GM18861 (cell line): ENCODE data around the gene DNAJC1.
"Not testable (repeated sequence)": the region's sequence is repeated elsewhere in the genome, so short reads cannot be mapped to it uniquely, and the experiment has no call there.

ENCODE experiments used
- ATAC-seq: cut with Tn5 transposase; IDR thresholded peaks from one replicate; pipeline ENCODE4 v1.9.1; 2021; ENCODE audit not compliant: unreplicated experiment

Gene DNAJC1, protein sequence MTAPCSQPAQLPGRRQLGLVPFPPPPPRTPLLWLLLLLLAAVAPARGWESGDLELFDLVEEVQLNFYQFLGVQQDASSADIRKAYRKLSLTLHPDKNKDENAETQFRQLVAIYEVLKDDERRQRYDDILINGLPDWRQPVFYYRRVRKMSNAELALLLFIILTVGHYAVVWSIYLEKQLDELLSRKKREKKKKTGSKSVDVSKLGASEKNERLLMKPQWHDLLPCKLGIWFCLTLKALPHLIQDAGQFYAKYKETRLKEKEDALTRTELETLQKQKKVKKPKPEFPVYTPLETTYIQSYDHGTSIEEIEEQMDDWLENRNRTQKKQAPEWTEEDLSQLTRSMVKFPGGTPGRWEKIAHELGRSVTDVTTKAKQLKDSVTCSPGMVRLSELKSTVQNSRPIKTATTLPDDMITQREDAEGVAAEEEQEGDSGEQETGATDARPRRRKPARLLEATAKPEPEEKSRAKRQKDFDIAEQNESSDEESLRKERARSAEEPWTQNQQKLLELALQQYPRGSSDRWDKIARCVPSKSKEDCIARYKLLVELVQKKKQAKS

DNA sequence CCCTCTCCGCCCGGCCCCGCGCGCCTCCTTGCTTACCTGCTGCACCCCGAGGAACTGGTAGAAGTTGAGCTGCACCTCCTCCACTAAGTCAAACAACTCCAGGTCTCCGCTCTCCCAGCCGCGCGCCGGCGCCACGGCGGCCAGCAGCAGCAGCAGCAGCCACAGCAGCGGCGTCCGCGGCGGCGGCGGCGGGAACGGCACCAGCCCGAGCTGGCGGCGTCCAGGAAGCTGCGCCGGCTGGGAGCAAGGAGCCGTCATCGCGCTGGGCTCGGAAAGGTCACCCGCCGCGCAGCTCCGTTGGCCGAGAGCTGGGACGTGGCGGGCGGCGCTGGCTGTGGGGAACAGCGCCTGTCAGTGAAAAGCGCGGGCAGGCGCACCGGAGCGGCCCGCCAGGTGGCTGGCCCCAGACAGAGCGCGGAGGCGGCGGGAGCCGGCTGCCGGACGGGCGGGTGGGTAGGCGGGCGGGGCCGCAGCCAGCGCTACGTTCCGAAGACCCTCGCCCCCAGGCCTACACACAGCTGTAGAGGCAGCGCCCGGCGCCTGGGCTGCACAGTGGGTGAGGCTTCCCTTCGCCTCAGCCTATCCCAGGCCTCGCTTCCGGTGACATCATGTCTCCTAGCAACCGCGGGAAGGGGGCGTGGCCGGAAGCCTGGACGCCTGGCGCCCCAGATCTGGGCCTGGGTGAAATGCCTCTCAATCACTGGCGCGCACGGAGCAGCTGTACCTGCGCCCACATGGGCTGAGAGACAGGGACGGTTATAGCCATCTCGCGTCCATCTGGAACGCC is at the start of gene DNAJC1:
DNAJC1 (minus strand) TSS at position 554 of the 787 bp plus-strand sequence; CDS start at position 258, 296 bp downstream.
- ATAC-seq = peak; percentile 94

DNA sequence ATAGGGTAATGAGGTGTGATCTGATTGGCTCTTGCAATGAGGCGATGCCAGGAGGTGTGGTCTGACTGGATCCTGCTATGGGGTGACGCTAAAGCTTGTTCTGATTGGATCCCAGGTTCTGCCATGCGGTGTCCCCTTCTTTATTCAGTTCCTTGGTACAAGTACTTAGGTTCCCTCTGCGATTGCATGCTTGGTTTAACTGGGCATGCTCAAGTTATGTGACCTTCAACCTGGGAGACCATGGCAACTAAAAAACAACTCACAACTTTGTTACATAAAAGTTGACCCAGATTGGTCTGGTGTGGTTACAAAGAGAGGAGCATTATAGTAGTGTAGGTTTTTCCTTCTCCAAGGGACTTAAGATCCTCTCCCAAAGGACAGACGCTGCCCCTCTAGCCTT is 49.5 kb upstream of the DNAJC1 start:
- ATAC-seq = no peak

DNA sequence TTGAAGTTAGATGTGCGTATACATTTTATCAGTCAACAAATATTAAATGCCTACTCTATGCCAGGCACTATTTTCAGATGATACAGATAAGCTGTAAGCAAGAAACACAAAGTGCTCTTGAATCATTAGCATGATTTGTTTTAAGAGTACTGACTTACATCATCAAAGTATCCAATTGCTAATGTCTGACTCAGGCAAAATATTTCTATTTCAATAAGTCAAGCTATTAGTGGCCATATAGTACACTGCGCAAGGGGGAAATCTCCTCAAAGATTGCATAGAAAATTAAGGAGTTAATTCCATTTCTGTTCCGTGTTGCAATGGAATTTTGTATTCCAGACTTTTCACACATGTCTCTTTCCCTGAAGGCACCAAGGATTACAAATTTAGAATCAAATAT is 46.1 kb upstream of the DNAJC1 start:
- no peak for ATAC-seq

DNA sequence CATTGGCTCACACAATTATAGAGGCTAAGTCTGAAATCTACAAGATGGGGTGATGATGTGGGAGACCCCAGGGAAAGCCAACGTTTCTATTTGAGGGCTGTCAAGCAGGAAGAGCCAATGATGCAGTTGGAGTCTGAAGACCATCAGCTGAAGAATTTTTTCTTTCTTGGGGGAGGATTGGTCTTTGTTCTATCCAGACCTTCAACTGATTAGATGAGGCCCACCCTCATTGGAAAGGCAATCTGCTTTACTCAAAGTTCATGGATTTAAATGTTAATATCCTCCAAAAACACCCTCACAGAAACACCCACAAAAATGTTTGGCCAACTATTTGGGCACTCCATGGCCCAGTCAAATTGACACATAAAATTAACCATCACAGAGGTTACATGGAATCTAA is 44.3 kb upstream of the DNAJC1 start:
- no peak for ATAC-seq

DNA sequence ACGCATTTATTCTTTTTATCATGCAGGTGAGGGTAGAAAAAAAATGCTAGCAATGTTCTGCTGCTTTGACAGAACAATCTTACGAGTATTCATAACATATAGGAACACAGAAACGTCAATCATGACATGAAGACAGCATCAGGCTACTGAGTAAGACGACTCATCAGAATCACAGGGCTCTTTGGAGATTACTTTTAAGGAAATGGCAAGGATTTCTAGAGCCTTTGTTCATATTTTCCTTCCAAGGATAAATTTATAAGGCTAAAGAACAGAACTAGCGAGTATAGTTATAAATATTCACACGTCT is 39.8 kb upstream of the DNAJC1 start:
- no peak for ATAC-seq

DNA sequence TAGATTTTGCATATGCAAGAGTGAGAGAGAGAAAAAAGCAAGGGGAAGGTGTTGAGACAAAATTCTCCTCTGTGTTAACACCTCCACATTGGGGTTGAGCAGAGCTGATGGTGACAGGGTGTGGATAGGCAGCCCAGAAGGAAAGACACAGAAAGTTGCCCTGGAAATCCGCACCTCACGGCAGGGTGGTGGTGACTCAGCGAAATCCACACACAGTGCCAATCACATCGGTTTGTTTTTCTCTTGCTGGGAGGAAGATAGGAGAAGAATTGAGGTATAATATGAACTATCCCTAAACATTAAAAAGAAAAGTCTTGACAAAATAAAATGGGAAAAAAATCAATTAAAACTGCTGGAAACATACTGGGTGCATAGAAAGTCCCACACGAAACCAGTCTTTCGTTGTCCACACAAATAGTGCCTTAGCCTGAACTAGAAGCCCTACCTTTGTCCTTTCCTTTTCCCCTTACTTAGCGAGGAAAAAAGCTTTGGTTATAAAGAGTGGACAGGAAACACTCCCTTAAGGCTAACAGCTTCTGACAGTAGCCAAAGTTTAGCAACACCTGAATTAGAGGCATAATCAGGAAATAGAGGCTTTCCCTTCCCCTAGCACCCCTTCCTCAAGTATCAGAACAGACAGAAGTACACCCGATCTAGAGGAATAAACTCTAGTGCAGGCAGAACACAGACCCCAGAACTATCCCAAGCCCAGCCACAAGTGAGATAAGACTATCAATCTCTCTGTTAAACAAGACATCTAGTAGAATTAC is 39.2 kb upstream of the DNAJC1 start:
- ATAC-seq = no peak

DNA sequence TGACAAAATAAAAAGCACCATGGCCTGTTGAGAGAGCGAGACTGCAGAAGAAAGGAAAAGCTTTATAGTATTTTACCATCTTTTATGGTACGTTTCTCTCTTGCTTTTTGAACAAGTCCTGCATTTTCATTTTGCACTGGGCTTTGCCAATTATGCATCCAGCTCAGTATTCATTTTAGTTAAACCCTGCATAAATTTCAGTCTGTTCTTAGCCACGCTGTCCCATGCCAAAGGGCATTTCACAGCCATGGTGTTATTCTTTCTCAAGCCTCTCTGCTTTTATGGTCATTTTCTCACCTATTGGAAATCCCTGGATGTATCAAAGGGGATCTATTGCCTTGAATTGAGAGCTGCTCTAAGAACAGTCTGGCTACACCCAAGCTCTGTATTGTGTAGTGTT is 30.8 kb upstream of the DNAJC1 start:
- ATAC-seq = no peak

DNA sequence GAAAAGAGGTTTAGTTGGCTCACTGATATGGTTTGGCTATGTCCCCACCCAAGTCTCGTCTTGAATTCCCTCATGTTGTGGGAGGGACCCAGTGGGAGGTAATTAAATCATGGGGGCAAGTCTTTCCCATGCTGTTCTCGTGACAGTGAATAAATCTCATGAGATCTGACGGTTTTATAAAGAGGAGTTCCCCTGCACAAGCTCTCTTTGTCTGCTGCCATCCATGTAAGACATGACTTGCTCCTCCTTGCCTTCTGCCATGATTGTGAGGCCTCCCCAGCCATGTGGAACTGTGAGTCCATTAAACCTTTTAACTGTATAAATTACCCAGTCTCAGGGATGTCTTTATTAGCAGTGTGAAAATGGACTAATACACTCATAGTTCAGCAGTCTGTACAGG is 28.7 kb upstream of the DNAJC1 start:
- not testable (repeated sequence) for ATAC-seq

DNA sequence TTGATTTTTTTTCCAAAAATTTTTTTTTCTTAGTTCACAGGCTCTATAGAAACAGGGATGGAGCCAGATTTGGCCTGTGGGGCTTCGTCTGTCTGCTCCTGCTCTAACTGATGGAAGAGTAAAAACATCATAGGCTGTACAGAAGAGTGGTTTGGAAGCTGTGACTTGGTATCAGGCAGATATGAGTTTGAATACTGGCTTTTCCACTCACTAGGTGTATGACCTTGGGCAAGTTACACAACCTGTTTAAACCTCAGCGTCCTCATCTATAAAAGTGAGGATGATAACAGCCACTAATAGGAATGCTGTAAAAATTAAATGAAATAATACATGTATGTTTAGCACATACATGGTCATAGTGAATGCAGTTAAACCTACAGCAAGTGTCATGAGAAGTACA is 26.9 kb upstream of the DNAJC1 start:
- no peak for ATAC-seq

DNA sequence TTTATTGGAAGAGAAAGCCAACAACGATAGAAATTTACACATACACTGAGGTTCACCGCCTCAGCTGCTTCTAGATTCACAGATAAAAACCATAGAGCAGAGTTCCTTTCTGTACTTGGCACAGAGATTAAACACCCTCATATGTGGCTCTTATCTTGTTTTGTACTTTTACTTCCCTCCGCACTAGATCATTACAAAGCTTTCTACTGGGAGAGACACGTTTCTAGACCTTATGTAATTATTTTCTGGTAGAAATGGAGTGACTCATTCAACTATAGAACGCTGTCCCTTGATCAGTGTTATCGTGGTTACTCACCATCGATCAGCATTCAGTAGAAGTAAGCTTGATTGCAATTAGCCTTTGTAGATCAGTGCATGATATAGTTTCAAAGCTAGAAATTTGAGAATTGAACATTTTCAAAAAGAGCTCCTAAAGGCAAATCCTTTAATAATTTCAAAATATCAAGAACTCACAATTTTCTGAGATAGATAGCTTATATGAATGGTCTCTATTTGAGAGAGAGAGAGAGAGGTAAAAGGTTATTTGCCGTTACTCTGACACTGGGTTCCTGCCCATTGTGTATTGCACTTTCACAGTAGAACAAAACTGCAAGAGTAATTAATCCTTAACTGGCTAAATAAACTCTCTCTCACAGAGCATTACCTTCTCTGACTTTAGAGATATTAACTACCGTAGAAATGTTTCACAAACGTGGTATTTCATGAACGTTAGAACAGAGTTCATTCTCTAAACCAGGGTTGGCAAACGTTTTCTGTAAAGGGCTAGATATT is 26.1 kb upstream of the DNAJC1 start:
- no peak for ATAC-seq

DNA sequence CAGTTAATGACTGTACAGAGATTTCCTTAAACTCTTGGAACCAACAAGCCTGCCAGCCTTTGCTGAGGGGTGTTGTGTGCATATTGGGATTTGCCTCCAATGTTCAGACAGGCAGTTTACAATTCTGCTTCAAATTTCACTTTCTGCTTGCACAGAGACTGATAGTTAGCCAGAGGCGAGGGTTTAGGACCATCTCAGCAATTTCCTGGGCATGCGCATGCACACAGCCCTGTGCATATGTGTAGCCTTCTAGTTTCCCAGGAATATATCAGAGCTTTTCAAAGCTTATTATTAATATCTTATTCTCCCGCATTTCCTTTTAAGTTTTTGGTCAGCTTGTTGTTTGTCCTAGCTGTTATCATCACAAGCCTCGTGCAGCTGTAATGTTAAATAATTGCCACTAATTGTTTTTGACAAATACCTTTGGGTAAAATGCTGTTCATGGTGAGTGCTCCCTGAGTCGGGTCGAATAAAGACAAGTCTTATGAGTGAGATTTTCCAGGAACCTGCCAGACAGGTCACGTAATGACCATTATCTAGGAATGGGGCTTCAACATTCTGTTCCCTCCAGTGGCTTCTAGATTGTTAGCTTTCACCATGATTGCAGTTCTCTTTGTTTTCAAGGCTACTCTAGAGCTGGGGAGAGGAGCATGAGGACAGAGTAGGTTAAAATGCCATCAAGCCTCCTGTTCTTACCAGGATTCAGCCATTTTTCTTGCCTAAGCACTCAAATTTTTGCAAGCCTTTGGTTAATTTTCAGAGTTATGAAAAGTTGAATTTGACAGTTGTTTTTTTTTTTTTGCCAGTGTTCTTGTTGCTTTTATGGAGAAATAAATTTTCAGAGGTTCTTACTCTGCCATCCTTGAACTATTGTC is 24.1 kb upstream of the DNAJC1 start:
- no peak for ATAC-seq

DNA sequence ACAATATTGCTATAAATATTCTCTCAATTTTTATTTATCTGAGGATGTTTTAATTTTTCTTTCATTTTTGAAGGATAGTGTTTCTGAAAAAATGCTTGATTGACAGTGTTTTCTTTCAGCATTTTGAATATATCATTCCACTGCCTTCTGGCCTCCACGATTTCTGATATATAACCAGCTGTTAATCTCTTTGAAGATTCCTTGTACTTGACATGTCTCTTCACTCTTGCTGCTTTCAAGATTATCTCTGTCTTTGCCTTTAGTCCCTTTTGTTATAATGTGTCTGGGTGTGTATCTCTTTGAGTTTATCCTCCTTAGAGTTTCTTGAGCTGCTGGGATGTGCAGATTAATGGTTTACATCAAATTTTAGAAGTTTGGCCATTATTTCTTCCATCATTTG is 22.8 kb upstream of the DNAJC1 start:
- no peak for ATAC-seq

DNA sequence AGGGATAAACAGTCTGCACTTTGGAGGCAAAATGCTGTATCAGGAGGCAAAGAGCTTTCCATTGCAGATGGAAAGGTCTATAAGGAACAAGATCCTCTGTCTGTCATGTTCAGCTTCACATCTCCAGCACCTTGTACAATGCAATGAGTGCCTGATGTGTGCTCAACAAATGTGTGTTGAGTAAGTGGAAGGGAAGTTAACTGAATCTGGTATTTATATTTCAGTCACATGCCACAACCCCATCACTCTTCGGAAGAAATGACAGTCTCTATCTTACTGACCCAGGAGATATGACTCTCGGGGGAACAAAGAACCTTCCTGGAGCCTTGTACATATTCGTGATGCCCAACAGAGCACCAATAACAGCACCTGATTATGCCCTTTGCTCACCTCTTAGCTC is 20.0 kb upstream of the DNAJC1 start:
- ATAC-seq = no peak

DNA sequence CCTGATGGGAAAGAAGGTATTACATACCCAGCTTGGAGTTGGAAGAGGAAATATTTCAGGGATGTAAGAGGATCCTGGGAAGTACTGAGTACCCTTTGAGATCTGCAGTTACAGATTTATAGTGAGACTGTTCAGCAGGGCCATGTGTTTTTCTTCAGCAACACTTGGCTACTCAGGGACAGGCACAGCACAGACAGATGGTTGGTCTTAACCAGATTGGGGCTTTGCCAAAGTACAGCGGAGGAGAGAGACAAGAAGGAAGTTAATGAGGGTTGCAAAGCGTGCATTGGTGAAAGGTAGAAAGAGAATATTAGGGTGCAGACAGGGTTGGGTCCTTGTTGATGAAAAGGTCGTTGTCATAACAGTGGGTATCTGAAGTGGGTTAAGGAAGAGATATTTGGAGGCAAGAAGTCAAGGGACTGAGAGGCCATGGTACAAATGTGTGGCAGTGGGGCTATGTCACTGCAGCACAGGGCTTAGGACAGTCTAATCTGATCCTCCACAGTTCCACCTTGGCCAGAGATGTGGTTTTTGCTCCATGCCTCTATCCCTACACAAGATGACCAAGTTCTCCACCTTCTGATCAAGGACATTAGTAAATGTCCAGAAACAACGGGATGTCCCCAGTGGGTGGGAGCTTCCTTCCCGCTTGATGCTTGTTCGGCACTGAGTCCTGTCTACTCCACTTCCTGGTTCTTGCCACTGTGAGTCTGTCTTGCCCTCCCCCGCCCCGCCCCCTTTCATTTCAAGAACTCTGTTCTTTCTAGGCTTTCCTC is 18.9 kb upstream of the DNAJC1 start:
- ATAC-seq = no peak

DNA sequence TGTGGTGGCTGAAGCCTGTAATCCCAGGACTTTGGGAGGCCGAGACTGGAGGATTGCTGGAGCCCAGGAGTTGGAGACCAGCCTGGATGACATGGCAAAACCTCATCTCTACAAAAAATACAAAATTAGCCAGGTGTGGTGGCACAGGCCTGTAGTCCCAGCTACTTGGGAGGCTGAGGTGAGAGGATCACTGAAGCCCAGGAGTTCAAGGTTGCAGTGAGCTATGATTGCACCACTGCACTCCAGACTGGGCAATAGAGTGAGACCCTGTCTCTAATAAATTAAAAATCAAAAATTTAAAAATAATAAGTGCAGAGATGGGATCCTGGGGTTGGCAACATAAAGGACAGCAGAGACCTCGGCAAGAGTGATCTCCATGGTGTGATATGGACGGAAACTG is 17.6 kb upstream of the DNAJC1 start:
- not testable (repeated sequence) for ATAC-seq

DNA sequence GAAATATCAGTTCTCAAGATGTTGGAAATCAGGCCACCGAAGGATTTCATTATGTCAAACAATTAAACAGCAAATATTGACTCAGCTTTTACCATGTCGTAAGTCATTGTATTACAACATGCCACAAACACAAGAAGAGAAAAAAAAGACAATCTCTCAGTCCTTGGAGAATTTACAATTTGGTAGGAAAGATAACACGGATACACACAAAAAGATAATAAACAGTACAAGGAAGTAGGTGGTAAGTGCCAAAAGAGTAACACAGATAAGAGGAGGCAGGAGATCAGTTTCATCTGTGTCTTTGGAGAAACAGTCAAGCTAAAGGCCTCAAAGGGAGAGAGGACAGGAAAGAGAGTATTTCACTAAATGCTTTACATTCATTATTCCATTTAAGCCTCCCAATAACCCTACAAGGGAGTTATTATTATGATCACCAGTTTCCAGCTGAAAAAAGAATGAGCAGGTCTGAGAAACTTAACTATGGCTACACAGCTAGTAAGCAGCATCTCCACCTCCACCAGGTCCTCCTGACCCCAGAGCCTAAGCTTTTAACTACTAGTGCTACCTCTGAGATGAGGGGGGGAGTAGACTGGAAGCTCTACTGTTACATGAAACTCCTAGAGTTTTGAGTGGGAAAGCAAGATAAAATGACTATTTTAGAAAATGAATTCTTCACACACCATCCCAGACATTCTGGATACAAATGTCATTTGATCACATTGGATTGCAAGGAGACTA is 13.9 kb upstream of the DNAJC1 start:
- no peak for ATAC-seq

DNA sequence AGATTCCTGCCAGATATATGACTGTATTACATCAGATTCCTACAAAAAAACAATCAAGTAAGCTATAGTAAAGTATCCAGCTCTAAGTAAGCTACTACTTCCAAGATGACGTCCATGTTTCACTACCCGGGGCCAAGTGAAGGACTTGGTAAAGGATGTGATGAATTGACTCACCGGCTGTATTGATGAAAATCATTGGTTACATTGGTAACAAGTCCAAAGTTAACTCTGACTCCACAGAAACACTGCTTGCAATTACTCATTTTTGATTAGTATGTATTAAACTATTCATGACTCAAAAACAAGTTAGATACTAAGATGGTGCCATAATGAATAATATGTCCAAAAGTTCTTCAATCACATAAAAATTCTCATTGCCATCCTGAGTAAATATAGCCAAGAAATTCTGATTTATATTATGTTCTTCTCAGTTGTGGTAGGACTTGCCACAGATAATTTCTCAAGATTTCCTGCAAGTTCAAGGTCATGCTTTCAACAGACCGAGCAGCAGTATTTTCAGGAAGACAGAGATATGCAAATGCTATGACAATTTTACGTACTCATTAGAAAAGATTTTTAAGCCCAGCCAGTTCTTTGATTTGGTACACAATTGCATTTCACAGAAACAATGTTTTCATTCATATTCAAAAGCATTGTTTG is 12.6 kb upstream of the DNAJC1 start:
- ATAC-seq = no peak

DNA sequence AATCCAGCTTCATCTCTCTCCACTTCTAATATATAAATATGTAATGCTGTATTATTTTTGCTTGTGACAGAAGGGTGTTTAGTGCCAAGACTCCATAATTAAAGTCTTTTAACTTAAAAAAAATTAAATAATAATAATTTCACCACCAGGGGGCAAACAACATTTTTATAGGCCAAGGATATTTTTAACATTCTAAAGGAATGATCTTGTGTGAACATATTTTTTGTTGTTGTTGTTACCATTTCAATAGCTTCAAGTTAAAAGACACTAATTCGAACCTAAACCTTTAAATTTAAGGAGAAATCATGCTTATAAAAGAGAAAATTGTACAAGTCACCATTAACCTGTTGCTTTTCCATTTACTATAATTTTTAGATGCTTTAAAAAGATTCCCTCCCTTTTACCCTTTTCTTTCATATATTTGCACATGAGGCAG is 7.5 kb upstream of the DNAJC1 start:
- ATAC-seq = no peak
